HG03571 (cell line): ENCODE measurements around the gene ARHGAP31.
A peak's percentile ranks its signal among the peaks of the same experiment; 100 is the strongest.
"Not testable (repeated sequence)": the region's sequence is repeated elsewhere in the genome, so short reads cannot be mapped to it uniquely, and the experiment has no call there.

Experiments
- ATAC-seq: cut with Tn5 transposase; IDR thresholded peaks from one replicate; pipeline ENCODE4 v1.9.1; 2021; ENCODE audit not compliant: unreplicated experiment

Gene ARHGAP31

GRCh38 chr3:119347036-119347435 lies 52.9 kb downstream of the ARHGAP31 start:
- ATAC-seq: no peak

- ATAC-seq: no peak
These were observed 55.3 kb downstream of the ARHGAP31 start for GRCh38 chr3:119349354-119350041.

GRCh38 chr3:119350114-119350513 lies 55.9 kb downstream of the ARHGAP31 start:
- no peak for ATAC-seq

DNA sequence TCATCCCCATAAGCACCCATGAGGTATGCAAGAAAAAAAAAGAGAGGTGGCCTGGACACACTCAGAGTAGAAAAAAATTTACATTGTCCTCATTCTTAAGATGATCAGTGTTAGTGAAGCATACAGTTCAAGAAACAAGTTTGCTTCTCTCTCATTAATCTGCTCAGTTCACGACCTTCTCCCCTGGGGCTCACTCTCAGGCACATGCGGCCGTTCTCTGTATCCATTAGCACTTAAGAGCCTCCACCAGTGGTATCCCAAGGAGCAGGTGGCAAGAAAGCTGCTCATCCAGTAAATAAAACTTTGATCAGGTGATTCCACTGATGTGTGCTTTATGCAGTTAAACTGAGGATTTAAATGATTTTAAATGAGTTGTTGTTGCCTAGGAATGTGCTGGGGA lies 57.4 kb downstream of the ARHGAP31 start:
- no peak for ATAC-seq

DNA sequence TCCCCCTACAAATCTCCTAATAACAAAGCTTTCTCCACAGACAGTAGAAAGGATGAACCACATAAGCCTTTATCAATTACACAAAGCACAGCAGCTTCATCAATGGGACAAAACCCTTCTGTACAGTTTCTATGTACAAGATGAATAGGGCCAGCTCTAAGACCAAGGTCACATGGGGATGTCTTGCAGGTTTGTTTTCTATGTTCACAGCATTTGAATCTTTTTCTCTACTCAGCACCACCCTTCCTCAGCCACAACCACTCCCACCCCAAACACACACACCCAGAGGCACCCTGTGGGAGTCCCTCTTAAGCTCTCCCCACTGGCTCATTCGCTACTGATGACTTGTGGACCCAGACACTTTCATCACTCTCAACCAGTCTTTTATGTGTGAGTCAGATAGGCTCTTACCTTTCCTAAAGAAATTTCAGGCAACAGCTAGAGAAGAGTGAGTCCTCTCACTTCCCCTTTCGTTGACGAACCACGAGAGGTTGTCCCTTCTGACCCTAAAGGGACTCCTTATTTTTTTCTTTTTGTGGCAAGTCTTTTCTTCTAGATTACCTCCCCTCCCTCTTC lies 57.9 kb downstream of the ARHGAP31 start:
- ATAC-seq: peak; percentile 96

- peak; percentile 29 for ATAC-seq
These were observed 58.8 kb downstream of the ARHGAP31 start for GRCh38 chr3:119352863-119353527.

- not testable (repeated sequence) for ATAC-seq
These were observed 61.4 kb downstream of the ARHGAP31 start for GRCh38 chr3:119355608-119356007.

DNA sequence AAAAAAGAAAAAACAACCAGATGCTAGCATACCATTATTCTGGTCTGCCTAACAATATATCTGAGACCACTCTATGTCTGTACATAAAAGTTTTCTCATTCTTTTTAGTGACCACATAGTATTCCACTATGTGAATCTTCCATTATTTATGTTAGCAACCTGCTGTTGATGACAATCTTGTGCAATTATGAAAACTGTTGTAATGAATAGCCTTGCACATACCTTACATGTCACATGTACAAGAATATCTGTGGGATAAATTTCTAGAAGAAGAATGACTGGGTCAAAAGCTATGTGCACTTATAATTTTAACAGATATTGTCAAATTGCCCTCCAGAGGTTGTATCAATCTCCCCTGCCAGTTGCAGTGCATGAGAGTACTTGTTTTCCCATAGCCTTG lies 62.5 kb downstream of the ARHGAP31 start:
- no peak for ATAC-seq

GRCh38 chr3:119357190-119357589 lies 63.0 kb downstream of the ARHGAP31 start:
- ATAC-seq: no peak

GRCh38 chr3:119359476-119360326 lies 65.5 kb downstream of the ARHGAP31 start:
- ATAC-seq: peak; percentile 72

DNA sequence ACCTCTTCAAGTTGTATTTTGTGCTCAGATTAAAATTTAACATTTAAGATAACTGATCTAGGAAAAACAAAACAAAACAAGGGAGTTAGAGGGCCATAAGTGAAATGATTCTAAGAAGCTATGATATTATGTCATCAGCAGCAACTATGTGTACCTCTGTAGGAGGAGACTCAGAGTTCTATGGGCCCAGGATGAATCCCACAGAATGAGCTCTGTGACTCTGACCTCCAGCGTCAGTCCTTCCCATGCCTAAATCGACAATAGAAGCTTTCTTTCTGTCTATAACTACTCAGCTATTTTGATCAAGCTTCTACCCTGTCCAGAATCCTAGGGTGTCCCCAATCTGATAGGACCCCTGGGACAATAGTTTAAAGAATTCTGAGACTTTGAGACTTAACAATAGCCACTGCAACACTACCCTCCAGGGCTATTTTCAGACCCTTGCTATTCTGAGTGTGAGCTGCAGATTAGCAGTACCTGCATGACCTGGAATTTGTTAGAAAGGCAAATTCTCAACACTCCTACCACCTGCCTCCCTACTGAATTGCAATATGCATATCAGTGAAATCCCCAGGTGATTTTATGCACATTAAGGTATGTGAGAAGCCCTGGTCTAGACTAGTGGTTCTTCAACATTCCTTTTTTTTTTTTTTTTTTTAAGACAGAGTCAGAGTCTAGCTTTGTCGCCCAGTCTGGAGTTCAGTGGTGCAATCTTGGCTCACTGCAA lies 66.7 kb downstream of the ARHGAP31 start:
- ATAC-seq: no peak

DNA sequence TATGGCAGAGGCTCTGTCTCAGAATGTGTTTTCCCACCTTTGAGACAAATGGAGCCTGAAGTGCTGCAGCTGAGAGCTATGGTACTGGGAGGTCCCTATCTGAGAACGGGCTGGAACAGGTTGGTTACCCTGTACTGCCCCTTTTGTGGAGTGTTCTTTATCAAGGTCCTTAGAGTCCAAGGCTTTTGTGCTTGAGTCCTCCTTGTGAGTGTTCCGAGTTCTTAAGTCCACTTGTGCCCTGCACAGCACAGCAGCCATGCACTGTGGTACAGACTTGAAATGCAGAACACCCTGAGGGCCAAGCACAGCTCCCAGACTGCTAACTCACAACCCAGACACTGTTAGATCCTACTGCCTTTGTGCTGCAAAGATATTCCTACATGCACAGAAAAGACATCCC lies 67.8 kb downstream of the ARHGAP31 start:
- ATAC-seq: no peak

- ATAC-seq: no peak
These were observed 69.0 kb downstream of the ARHGAP31 start for GRCh38 chr3:119362940-119363725.

- ATAC-seq: no peak
These were observed 70.2 kb downstream of the ARHGAP31 start for GRCh38 chr3:119364401-119364800.

- ATAC-seq: no peak
These were observed 71.2 kb downstream of the ARHGAP31 start for GRCh38 chr3:119365418-119365817.

DNA sequence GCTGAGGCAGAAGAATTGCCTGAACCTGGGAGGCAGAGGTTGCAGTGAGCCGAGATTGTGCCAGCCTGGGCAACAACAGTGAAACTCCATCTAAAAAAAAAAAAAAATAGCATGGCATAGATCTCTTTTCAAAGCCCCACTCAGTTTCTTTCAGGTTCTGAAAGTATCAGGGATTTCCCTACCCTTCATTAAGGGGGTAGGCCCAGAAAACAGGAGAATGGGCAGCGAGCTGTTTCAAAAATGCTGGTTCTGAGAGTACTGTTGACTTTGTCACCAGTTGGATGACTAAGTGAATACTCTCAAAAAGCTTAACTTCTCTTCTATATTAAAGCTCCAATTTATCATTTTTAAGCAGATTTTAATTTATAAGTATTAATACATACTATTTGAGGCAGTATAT lies 72.8 kb downstream of the ARHGAP31 start:
- no peak for ATAC-seq

DNA sequence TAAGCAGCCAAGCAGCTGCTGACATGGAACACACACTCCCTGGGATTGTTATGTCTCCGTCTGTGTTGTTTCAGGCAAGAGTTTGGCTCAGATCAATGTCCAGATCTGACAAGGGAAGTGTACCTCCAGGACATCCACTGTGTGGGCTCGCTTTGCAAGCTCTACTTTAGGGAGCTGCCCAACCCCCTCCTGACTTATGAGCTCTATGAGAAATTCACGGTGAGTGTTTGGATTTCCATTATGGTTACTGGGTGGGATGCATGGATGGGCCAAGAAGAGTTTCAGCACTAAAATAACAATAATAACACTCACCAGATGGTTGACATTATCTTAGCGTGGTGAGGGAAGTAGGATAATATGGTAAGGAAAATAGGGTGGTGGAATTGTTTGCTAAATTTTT lies 74.1 kb downstream of the ARHGAP31 start:
- no peak for ATAC-seq

GRCh38 chr3:119371786-119372185 lies 77.6 kb downstream of the ARHGAP31 start:
- ATAC-seq: not testable (repeated sequence)

GRCh38 chr3:119375106-119375505 lies 80.9 kb downstream of the ARHGAP31 start:
- ATAC-seq: no peak

GRCh38 chr3:119375510-119375909 lies 81.3 kb downstream of the ARHGAP31 start:
- ATAC-seq: no peak
